ENCODE results near the gene CCL5.

The CCL5 gene

GRCh38 chr17:35847633-35848373 is 32.4 kb downstream of the CCL5 start:
- Histone ChIP-seq H3K27ac (no peak overlapping the region), H3K4me3 (no peak overlapping the region)
- TF ChIP-seq CTCF (IDR thresholded peaks at IDR 0.05) = no peak
- no peak for DNase-seq (ENCODE audit: low spot score)

- no peak overlapping the region for H3K4me3 ChIP-seq
- DNase-seq (ENCODE audit: low spot score) = no peak
- no peak for TF ChIP-seq CTCF (IDR thresholded peaks at IDR 0.05)
- H3K27ac ChIP-seq = no peak overlapping the region
Measured at GRCh38 chr17:35847006-35847405, 33.2 kb downstream of the CCL5 start.

GRCh38 chr17:35846055-35846809 is 33.9 kb downstream of the CCL5 start:
- no peak for DNase-seq (ENCODE audit: low spot score)
- Histone ChIP-seq H3K4me3 (no peak overlapping the region), H3K27ac (no peak overlapping the region)
- TF ChIP-seq CTCF (IDR thresholded peaks at IDR 0.05) = no peak

- no peak for TF ChIP-seq CTCF (IDR thresholded peaks at IDR 0.05)
- Histone ChIP-seq H3K27ac (no peak overlapping the region), H3K4me3 (no peak overlapping the region)
- DNase-seq (ENCODE audit: low spot score) = no peak
Measured at GRCh38 chr17:35844547-35844946, 35.6 kb downstream of the CCL5 start.

- no peak for DNase-seq (ENCODE audit: low spot score)
- Histone ChIP-seq H3K4me3 (no peak overlapping the region), H3K27ac (no peak overlapping the region)
- no peak for TF ChIP-seq CTCF (IDR thresholded peaks at IDR 0.05)
Measured at GRCh38 chr17:35843698-35844097, 36.5 kb downstream of the CCL5 start.

- Histone ChIP-seq H3K27ac (no peak overlapping the region), H3K4me3 (no peak overlapping the region)
- no peak for DNase-seq (ENCODE audit: low spot score)
- TF ChIP-seq CTCF (IDR thresholded peaks at IDR 0.05) = no peak
Measured at GRCh38 chr17:35842239-35842638, 37.9 kb downstream of the CCL5 start.

GRCh38 chr17:35841505-35841904 is 38.7 kb downstream of the CCL5 start:
- Histone ChIP-seq H3K27ac (no peak overlapping the region), H3K4me3 (no peak overlapping the region)
- TF ChIP-seq CTCF (IDR thresholded peaks at IDR 0.05) = no peak
- no peak for DNase-seq (ENCODE audit: low spot score)
